HuH-7.5 (cell line): Measurements from ENCODE around the gene CST9.

Experiments
- DNase-seq: peaks from one replicate; pipeline ENCODE4 v3.0.0; 2011; ENCODE audit warnings: low spot score

Gene CST9

DNA sequence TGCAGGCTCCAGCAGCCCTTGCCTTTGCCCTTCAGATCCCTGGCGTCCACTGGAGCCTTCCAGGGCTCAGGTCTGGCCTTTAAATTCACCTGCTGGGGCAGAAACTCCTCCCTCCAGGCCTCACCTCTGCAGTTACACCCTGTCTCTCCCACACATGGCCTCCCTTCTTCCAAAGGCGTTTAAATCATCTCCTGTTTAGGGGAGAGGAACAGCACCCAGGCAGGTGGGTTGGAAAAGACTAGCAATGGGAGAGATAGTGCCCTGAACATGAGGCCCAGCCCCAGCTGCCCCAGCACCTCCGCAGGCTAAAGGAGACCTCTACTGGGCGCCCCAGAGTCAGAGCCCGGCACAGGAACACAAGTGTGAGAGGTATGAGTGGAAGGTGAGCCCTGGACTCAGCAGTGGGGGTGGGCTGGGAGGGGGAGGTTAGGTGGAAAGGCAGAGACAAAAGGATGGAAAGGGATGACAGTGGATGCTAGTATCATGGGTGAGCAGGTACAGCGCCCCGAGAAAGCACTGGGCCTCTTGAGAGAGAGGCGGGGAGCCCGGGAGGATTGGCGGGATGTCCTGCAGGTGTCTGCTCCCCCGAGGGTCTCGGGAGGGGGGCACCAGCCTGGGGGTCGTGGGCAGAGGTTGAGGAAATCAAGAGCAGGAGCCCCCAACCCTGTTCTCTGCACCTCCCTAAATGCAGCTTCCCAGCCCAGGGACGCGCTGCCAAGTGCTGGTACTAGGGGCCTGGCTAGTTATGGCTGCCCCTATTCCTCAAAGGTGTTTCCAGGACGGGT lies at the start of gene CST9:
CST9 (minus strand) TSS at position 51 of the 785 bp plus-strand sequence. CDS start 53 bp downstream, outside the sequence.
- DNase-seq, result no peak

- DNase-seq, result no peak
These were observed 49.0 kb upstream of the CST9 start for GRCh38 chr20:23654717-23655116.

GRCh38 chr20:23654000-23654399 lies 48.3 kb upstream of the CST9 start:
- DNase-seq, result no peak

GRCh38 chr20:23653400-23653938 lies 47.8 kb upstream of the CST9 start:
- no peak for DNase-seq

DNA sequence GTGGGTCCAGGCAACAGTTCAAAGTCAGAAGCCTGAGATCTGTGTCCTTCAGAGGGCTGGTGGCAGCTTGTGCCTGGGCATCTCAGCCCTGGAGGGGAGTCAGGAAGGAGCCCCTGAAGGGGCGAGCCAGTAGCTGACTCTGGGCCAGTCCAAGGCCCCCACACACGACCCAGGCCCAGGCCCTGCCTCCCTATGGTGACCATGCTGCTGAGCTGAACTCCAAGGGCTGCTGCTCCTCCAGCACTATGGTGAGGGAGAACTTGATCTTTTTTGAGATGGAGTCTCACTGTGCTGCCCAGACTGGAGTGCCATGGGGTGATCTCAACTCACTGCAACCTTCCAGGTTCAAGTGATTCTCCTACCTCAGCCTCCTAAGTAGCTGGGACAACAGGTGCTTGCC lies 47.2 kb upstream of the CST9 start:
- no peak for DNase-seq

GRCh38 chr20:23652371-23652770 lies 46.7 kb upstream of the CST9 start:
- DNase-seq, result no peak

DNA sequence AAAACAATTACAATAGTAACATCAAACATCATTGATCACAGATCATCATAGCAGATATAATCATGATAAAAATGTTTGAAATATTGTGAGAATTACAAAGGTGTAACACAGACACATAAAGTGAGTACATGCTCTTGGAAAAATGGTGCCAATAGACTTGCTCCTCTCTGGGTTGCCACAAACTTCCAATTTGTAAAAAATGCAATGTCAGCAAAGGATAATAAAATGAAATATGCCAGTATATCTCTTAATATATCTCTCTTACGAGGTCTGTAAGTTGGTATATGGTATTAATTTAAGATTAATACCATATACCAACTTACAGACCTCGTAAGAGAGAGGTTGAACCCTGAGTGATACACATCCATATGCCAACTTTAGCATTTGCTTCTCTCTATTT lies 45.4 kb upstream of the CST9 start:
- DNase-seq, result no peak

DNA sequence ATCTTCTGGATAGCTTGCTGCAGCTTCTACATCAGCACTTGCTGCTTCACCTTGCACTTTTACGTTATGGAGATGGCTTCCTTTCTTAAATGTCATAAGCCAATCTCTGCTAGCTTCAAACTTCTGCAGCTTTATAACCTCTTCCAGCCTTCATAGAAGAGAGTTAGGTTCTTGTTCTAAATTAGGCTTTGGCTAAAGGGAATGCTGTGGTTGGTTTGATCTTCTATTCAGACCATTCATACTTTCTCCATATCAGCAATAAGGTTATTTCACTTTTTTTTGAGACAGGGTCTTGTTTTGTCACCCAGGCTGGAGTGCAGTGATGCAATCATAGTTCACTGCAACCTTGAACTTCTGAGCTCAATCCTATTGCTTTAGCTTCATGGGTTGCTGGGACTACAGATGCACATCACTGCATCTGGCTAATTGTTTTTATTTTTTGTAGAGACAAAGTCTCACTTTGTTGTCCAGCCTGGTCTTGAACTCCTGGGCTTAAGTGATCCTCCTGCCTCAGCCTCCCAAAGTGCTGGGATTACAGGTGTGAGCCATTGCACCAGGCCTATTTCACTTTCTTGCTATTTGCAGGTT lies 44.2 kb upstream of the CST9 start:
- DNase-seq, result no peak

DNA sequence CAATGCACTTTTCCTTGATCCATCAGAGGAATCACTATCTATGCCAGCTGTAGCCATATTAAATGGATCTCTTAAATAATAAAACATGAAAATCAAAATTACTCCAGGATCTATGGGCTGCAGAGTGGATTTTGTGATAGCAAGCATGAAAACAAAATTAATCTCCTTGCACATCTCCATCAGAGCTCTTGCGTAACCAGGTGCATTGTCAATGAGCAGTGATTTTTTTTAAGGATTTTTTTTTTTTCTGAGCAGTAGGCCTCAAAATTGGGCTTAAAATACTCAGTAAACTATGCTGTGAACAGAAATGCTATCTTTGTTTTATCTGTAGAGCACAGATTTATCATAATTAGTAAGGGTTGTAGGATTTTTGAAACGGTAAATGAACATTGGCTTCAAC lies 43.5 kb upstream of the CST9 start:
- no peak for DNase-seq

DNA sequence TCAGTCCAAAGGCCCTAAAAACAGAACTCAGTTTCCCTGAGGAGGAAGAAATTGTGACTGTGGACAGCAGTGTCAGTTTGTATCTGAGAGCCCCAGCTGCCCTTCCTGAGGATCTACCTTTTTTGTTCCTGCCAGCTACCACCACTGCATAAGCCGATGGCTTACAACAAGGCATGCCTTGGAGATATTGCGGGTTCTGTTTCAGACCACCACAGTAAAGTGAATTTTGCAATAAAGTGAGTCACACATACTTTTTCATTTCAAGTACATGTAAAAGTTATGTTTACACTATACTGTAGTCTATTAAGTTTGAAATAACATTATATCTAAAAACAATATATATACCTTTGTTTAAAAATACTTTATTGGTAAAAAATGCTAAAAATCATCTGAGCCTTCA lies 41.6 kb upstream of the CST9 start:
- DNase-seq, result no peak

DNA sequence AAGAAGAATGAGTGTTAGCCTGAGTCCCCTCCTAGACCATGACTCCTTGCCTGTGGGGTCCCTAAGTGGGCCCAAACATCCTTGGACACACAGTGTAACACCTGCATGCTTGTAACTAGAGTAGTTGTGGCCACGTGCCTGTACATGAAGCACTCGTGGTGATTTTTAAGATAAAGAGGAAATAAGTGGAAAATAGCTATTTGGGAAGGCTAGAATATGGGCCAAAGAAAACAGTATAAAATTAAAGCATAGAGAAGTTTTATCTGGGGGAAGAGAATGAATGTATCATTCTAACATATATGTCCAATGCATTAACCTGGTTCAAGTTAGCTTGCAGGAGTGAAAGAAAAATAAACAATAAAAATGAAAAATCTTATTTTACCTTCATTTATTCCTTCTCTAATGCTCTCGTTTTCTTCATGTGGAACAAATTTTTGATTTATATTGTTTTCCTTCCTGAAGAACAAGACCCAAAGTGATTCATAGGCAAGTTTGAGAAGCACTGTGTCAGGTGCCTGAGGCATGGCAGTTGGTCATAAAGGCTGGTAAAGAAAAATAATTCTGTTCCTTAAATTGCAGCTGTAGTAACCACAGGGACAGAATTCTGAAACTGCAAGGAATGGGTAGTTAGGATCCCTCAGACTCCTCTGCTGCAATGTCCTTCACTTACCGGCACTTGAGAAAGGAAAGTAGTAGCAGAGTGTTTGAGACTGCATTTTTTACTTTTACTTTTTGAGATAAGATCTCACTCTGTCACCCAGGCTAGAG lies 40.6 kb upstream of the CST9 start:
- no peak for DNase-seq

- DNase-seq, result no peak
These were observed 39.9 kb upstream of the CST9 start for GRCh38 chr20:23645575-23645974.

GRCh38 chr20:23644164-23644563 lies 38.4 kb upstream of the CST9 start:
- DNase-seq, result no peak

DNA sequence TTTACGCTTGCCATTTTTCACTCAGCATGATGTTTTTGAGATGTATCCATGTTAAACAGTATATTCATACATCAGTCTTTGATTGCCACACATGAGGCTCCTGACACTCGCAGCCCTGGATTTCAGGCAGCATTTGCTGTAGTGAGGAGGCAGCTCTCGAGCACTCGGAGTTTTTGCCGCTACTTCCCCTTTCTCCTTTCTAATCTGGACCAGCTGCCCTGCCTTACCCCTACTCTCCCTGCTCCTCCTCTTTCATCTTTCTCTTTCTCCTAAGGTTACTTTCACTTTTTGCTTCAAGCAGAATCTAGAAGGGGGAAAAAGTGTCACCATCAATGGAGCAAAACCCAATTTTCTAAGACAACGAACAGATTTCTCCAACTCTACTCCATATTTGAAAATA lies 37.9 kb upstream of the CST9 start:
- DNase-seq, result no peak

GRCh38 chr20:23641936-23642751 lies 36.4 kb upstream of the CST9 start:
- no peak for DNase-seq

DNA sequence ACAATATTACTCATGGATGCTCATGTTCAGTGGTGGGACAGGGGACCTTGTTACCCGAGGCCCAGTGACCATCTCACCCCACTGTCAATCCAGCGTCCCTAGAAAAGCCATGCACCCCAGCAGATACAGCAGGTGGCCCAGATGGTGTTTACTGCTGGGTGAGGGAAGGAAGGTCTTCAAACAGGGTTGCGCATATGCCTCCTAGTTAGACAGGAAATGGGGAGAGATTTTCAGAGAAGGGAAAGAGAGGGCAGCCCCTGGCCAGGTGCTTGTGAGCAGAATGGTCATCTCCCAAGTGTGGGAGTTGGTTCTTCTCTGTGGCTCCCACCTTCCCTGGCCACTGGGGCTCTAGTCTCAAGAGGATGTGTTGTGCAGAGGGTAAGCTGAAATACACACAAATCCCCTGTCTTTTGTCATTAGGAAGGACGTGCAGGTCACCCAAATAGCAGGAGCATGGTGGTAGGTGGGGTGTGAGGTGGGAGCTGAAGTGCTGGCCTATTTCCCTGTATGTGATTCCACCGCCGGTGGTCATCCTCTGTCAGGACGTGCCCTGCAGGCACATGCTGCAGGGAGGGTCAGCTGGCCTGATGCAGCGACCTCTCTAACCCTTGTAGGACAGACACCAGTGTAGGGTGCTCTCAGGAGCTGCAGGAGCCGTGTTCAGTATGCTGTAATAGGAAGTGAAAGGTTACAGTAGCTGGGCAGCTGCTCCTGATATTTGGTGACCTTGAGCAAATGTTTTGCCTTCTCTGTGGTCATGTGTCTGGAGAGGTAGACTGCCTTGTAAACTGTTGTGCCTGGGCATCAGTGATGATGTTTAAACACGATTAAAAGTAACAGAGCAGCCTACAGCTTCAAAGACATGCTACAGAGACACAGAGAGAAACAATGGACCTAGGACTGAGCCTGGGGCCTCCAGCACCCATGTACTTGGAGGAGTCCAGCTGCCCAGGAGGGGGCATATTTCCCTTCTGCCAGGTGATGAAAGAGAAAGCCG lies 35.3 kb upstream of the CST9 start:
- no peak for DNase-seq

GRCh38 chr20:23640018-23640601 lies 34.4 kb upstream of the CST9 start:
- no peak for DNase-seq

DNA sequence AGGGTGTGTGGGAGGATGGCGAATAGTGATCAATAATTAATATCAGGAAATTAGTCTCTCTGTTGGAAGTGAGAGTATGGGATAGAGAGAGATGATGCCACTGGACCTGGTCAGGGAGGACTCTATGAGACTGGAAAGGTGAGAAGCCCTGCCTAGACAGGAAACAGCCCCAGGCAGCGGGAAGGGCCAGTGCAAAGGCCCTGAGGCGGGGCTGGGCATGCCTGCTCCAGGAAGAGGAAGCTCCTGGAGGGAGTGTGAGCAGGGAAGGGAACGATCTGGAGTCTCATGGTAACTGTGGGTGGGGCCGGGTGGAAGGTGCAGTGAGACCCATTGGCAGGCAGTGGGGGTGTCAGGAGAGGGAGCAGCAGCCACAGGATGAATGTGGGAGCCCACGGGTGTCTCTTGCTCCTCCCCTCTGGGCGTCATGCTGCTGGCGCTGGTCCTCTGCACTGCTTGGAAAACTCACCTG lies 33.8 kb upstream of the CST9 start:
- no peak for DNase-seq

DNA sequence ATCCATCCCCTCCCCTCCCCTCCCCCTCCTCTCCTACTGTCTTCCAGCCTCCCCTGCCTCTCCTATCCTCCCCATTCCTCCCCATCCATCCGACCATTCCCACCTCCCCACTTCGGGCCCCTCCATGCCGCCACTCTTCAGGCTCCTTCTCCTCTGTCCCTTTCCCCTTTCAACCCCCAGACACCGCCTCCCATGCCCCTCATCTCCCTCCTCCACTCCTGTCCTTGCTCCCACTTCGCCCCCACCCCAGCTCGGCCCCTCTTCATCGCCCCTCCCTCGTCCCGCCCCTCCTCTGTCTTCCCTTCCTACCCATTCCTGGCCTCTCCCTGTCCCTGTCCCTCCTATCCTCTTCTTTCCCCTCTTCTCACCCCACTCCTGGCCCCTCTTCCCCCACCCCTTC lies 32.6 kb upstream of the CST9 start:
- DNase-seq, result no peak
